Duodenal mucosa (tissue), 2 donors: Measurements from ENCODE around the gene ASF1B.
A peak's percentile ranks its signal among the peaks of the same experiment; 100 is the strongest.

Experiments
- H3K27ac ChIP-seq: one replicate; pipeline ENCODE4 v1.7.0; 2013; ENCODE audit warnings: low read depth, low read length
- H3K27me3 ChIP-seq, 2 donors: one replicate each; pipeline ENCODE4 v1.7.0; 2013; ENCODE audit warnings: low read length in 2 of 2, control low read depth in 1 of 2; ENCODE audit not compliant: insufficient read depth in 2 of 2, control insufficient read depth in 1 of 2
- H3K36me3 ChIP-seq, 2 donors: one replicate each; pipeline ENCODE4 v1.7.0; 2013; ENCODE audit warnings: low read length in 2 of 2, control low read depth in 1 of 2; ENCODE audit not compliant: insufficient read depth in 2 of 2, control insufficient read depth in 1 of 2
- H3K4me1 ChIP-seq, 2 donors: one replicate each; pipeline ENCODE4 v1.7.0; 2013; ENCODE audit warnings: low read length in 2 of 2, control low read depth in 1 of 2; ENCODE audit not compliant: insufficient read depth in 2 of 2, control insufficient read depth in 1 of 2
- H3K4me3 ChIP-seq, 2 donors: one replicate each; pipeline ENCODE4 v1.7.0; 2013; ENCODE audit warnings: low read length in 2 of 2, low read depth in 1 of 2
- H3K9ac ChIP-seq, 2 donors: one replicate each; pipeline ENCODE4 v1.7.0; 2013; ENCODE audit warnings: low read length in 2 of 2, low read depth in 1 of 2
- H3K9me3 ChIP-seq, 2 donors: one replicate each; pipeline ENCODE4 v1.7.0; 2013; ENCODE audit warnings: low read length in 2 of 2, control low read depth in 1 of 2; ENCODE audit not compliant: control insufficient read depth in 1 of 2

The ASF1B gene

DNA sequence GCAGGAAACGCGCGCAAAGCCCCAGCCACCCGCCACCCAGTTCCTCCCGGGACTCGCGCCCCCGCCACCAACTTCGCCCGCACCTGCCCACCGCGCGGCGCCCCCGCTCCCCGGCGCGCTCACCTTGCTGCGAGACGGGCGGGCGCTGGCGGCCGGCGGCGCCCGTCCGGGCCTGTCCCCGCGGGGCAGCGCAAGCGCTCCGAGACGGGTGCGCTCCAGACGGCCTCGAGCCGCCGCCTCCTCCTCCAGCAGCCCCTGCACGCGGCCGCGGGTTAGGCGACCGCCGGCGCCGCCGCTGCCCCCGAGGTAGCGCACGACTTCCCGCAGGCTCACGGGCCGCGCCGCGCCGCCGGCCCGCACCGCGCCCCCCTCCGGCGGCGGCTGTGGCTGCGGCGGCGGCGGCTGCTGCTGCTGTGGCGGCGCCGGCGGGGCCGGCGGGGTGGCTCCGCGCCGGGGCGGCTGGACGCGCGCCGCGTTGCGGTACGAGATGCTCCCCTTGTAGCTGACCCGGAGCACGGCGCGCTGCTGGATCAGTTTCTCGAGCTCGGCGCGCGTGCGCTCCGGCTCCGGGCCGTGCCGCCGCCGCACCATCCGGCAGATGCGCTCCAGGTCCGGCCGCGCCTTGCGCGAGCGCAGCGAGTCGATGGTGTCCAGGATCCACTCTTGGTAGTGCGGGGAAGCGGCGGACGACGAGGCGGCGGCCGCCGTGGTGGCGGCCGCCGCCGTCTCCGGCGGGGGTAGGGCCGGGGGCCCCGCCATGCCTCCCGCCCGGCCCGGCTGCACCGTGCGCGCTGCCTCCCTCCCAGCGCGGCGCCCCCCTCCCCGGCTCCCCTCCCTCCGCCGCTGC lies 46.5 kb downstream of the ASF1B start:
- H3K9me3 ChIP-seq = peaks cover 6 to 7% of the 10 kb centered on the region in 2 donors
- H3K4me1 ChIP-seq = peaks cover 4 to 10% of the 10 kb centered on the region in 2 donors
- H3K27me3 ChIP-seq = no peaks in the 10 kb centered on the region
- peak overlapping the region; percentile 55 to 68 for H3K4me3 ChIP-seq
- peak overlapping the region; percentile 75 for H3K27ac ChIP-seq
- peaks cover 7 to 10% of the 10 kb centered on the region in 2 donors for H3K36me3 ChIP-seq
- H3K9ac ChIP-seq = no peak overlapping the region

DNA sequence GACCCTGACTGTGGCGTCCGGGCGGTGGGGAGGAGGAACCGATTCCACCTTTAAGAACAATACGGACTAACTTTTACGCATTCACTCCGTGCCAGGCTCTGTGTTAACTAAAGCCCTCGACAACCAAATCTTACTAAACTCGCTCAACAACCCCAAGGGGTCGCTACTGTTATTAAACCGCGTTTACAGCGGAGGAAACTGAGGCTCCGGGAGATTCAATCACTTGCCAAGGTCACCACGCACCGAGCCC lies 47.1 kb downstream of the ASF1B start:
- peaks cover 7 to 10% of the 10 kb centered on the region in 2 donors for H3K36me3 ChIP-seq
- H3K9me3 ChIP-seq = peaks cover 6 to 7% of the 10 kb centered on the region in 2 donors
- peak overlapping the region; percentile 55 to 59 for H3K4me3 ChIP-seq
- H3K9ac ChIP-seq = no peak overlapping the region
- H3K27me3 ChIP-seq = no peaks in the 10 kb centered on the region
- peaks cover 4 to 10% of the 10 kb centered on the region in 2 donors for H3K4me1 ChIP-seq
- no peak overlapping the region for H3K27ac ChIP-seq

DNA sequence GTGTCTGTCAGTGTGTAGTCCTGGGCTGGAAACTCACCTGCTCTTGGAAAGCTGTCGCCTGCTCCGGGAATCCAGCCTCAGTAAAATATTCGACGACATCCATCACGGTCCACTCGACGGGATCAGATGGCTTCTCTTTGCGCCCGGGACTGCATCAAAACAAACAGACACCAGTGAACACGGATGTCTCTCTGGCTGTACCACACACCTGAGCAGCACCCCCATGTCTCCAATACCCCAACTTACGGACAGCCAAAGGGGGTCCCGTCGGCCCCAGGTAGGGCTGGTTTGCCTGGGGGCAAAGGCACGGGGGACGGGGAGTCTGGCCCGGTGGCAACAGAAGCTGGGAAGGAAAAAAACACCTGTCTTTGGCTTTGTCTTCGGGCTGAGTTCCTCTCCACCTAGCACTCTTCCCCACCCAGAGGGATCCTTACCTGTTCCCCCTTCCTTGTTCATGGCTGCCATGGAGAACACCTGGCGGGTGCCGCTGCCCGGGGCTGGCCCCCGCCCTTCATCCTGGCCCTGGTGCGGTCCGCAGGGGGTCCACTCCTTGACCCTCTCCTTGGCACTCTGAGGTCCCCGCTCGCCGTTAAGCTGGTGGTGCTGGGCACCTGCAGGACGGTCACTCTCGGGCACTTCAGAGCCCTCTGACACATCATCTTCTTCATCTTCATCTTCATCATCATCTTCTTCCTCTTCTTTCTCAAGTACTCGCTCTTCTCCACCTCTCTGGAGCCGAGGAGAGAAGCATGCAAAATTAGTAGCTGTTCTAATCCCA lies 47.6 kb downstream of the ASF1B start:
- peak overlapping the region; percentile 55 to 59 for H3K4me3 ChIP-seq
- no peaks in the 10 kb centered on the region for H3K27me3 ChIP-seq
- peaks cover 6 to 7% of the 10 kb centered on the region in 2 donors for H3K9me3 ChIP-seq
- no peak overlapping the region for H3K27ac ChIP-seq
- H3K9ac ChIP-seq = no peak overlapping the region
- peaks cover 4 to 10% of the 10 kb centered on the region in 2 donors for H3K4me1 ChIP-seq
- H3K36me3 ChIP-seq = peaks cover 7 to 10% of the 10 kb centered on the region in 2 donors

DNA sequence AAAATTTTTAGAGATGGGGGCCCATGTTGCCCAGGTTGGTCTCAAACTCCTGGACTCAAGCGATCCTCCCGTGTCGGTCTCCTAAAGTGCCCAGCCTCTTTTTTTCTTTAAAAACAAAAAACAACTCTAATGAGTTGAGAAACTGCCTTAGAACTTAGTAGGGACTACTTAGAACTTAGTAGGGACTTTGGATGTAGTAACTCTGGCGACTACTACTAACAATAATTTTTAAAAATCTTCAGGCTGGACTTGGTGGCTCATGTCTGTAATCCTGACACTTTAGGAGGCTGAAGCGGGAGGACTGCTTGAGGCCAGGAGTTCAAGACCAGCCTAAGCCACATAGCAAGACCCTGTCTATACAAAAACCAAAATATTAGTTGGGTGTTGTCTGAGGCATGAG lies 50.3 kb downstream of the ASF1B start:
- Histone ChIP-seq H3K4me1 (peaks cover 10 to 16% of the 10 kb centered on the region in 2 donors), H3K27ac (no peak overlapping the region), H3K4me3 (no peak overlapping the region), H3K27me3 (no peaks in the 10 kb centered on the region), H3K9me3 (no peaks in the 10 kb centered on the region), H3K9ac (no peak overlapping the region), H3K36me3 (peaks cover 7 to 10% of the 10 kb centered on the region in 2 donors)

DNA sequence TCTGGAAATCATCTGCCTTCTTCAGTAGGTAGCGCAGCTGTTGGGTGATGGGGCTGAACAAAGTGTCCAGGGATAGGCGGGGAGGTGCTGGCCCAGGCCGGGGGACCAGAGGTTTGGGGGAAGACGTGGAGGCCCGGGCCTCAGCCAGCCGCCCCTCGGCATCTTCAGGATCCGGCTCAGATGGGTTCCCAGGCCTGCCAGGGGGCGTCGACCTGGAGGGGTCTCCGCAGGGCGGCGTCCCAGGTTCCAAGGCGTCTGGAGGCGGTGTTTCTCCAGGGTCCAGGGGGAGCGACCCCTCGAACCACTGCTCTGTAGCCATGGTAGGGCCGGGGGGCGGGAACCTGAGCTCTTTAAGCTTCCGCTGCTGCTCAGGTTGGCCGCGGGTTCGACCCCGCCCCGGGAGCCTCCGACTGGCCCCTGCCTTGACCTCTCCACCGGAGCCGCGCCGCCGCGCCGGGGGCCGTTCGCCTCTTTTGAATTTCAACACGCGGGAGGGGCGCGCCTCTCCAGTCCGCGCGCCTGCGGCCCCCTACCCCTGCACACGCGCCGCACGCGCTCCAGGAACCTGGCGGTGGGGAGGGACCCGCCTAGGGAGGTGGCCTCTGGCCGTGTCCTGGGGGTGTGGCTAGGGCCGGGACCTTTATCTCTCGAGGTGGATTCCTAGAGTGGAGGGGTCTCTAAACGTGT lies 50.9 kb downstream of the ASF1B start, which contains the start of gene C19orf67:
Gene C19orf67 (minus strand): TSS at position 475 of the 687 bp plus-strand sequence. CDS start 156 bp downstream, at position 319.
- Histone ChIP-seq H3K36me3 (peaks cover 7 to 10% of the 10 kb centered on the region in 2 donors), H3K27me3 (no peaks in the 10 kb centered on the region), H3K27ac (no peak within 1 kb of the TSS), H3K4me1 (peaks cover 10 to 19% of the 10 kb centered on the region in 2 donors), H3K9ac (no peak within 1 kb of the TSS), H3K9me3 (no peaks in the 10 kb centered on the region), H3K4me3 (no peak within 1 kb of the TSS)

DNA sequence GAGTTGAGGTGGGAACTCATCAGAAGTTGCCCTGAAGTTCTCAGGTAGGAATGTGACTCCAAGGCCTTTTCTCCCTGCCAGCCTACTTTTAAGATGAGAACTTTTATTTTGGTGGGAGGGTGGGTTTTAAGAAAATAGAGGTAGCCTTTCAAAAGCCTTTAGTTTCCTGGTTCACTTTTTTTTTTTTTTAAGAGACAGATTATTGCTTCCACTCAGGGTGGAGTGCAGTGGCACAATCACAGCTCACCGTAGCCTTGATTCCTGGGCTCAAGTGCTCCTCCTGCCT lies 53.8 kb downstream of the ASF1B start:
- Histone ChIP-seq H3K4me3 (peak overlapping the region in 1 of 2 donors; percentile 76), H3K27me3 (no peaks in the 10 kb centered on the region), H3K9ac (peak overlapping the region; percentile 93 to 96), H3K36me3 (no peaks in the 10 kb centered on the region), H3K27ac (no peak overlapping the region), H3K9me3 (no peaks in the 10 kb centered on the region), H3K4me1 (peaks cover 10 to 19% of the 10 kb centered on the region in 2 donors)

DNA sequence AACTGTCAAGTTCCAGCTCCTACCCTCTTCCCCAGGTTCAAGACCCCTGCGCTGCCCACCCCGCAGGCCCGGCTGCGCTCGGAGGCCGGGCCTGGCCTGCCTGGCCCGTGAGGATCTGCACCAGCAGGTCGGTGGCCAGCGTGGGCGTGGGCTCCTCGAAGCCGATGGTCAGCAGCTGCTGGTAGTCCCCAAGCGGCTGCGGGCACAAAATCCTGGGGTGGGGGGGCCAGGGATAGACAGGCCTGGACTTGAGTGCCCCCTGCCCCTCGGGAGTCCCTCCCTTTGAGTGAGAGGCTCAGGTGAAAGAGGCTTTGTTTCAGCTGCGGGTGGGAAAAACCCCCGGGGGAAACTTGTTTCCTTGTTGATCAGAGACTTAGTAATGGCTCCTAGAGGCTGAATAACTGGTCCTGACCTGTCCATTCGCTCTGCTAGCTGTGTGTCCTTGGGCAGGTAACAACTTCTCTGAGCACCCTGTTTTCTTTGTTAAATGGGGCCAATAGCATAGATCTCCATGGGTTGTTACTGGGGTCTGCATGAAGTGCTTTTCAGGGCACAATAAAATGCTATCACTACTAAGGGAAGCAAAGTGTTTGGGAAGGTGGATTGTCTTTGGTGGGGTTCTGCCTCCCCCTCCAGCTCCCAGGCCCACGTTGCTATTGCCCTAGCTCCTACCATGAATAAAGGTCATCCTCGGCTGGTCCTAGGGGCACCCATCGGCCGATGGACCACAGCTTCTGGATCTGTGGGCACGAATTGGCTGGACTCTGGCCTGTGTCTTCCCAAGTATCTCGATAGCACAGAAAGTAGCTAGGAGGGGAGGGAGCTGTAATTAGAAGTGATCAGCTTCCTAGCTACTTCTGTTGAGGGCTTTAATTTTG lies 54.4 kb downstream of the ASF1B start:
- H3K9ac ChIP-seq = peak overlapping the region; percentile 93 to 96
- H3K36me3 ChIP-seq = no peaks in the 10 kb centered on the region
- peak overlapping the region; percentile 63 for H3K27ac ChIP-seq
- H3K4me3 ChIP-seq = peak overlapping the region; percentile 76 to 90
- no peaks in the 10 kb centered on the region for H3K9me3 ChIP-seq
- peaks cover 10 to 19% of the 10 kb centered on the region in 2 donors for H3K4me1 ChIP-seq
- H3K27me3 ChIP-seq = no peaks in the 10 kb centered on the region

DNA sequence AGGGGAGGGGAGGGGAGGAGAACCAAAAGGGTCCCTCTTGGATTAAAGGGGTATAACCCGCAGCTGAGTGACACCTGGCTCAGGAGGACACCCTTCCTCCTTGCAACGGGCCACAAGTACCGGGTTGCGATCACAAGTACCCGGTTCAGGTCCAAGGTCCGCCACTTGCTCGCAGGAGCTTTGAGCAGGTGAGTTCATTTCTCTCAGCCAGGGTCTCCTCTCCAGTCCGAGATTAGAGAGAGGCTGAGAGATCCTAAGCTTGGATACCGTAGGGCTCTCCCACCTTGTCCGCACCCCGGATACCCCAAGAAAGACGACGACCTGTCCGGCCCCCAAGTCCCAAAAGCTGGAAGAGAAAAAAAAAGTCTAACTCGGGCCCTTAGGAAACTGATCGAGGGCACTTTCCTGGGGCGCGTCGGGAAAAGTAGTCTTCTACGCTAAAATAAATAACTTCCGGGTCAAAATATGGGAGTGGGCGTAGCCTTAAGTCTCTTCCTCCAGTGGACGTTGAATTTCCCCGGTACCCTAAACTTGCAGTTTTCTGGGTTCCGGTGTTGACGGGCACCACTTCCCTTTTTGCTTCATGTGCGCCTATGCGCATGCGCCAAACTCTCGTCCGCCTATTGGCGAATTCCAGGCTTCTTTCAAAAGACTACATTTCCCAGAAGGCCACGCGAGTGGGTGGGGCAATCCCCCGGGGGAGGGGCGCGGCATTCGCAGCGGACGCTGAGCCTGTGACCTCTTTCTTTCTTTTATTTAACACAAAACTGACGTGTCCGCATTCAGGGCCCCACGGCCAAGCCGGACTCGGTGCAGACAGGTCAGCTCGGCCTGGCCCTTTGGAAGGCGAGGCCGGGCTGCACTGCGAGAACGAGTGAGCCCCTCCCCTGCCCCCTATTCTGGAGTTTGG lies 55.2 kb downstream of the ASF1B start:
- Histone ChIP-seq H3K4me1 (peaks cover 10 to 19% of the 10 kb centered on the region in 2 donors), H3K27ac (peak overlapping the region; percentile 88), H3K36me3 (no peaks in the 10 kb centered on the region), H3K9ac (peak overlapping the region; percentile 93 to 96), H3K27me3 (no peaks in the 10 kb centered on the region), H3K9me3 (no peaks in the 10 kb centered on the region), H3K4me3 (peak overlapping the region; percentile 87 to 90)

DNA sequence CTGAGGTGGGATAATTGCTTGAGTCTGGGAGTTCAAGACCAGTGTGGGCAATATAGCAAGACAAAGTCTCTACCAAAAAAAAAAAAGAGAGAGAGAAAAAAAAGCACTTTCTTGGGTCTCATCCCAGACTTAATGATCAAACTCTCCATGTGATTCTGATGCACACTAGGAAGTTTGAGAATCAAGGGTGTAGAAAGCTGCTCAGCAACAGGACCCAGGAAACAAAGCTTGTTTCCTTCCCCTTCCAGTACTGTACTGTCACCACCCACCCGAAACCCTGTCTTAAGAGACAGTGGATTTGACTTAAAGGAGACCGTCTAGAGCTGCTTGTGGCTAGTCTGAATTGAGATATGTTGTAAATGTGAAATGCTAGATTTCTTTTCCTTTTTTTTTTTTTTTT lies 58.0 kb downstream of the ASF1B start:
- no peaks in the 10 kb centered on the region for H3K36me3 ChIP-seq
- no peaks in the 10 kb centered on the region for H3K9me3 ChIP-seq
- H3K27me3 ChIP-seq = no peaks in the 10 kb centered on the region
- no peak overlapping the region for H3K4me3 ChIP-seq
- H3K9ac ChIP-seq = no peak overlapping the region
- H3K27ac ChIP-seq = no peak overlapping the region
- H3K4me1 ChIP-seq = peaks cover 10 to 33% of the 10 kb centered on the region in 2 donors
